GM18505 (cell line): Measurements from ENCODE around the gene BIRC5.
A peak's percentile ranks its signal among the peaks of the same experiment; 100 is the strongest.
"Not testable (repeated sequence)": the region's sequence is repeated elsewhere in the genome, so short reads cannot be mapped to it uniquely, and the experiment has no call there.

Experiments used
- ATAC-seq: cut with Tn5 transposase; IDR thresholded peaks from one replicate; pipeline ENCODE4 v1.9.1; 2021; ENCODE audit not compliant: unreplicated experiment
- POLR2A ChIP-seq: IDR thresholded peaks from 4 replicates; pipeline ENCODE4 v1.6.1; 2011; ENCODE audit warnings: borderline replicate concordance; ENCODE audit not compliant: insufficient read depth, insufficient read length; ENCODE audit errors: extremely low read depth

BIRC5 gene

DNA sequence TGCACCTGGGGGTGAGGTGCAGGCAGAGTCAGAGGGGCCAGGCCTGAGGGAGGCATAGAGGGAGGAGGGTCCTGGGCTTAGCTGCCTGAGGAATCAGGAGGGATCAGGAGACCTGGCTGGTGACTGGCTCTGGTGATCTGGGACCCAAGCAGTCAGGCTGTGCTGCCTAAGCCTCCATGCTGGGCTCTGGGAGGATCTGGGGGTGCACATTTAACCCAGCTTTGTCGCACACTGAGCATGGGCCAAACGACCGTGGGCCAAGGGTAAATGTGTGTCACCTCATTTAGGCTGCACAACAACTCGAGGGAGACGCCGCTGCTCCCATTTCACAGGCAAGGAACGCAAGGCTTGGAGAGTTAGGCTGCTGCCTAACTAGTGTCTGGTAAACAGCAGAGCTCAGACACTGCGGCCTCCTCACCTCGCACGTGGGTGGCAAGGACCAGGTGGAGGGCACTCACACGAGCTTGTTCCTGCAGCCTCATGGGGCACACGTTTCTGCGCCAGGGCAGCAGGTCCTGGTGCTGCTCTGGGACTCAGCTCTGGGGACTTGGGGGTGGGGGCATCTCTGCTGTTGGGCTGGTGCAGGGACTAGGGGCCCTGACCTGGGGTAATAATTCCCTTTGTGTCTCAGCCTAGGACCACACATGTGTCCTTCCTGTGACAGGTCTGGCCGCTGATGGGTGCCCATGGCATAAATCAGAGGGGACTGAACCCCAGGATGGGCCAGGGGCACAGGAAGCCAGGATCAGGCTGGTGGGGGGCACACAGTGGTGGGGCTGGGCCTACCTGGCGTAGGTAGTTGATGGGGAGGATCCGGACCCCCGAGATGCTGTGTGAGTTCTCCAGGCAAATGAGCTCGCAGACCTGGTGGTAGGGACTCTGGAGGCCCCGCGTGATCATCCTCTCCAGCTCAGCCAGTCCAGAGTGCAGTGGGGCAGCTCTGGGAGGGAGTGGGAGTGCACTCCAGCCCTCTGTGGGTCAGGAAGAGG is 36.1 kb downstream of the BIRC5 start:
- ATAC-seq: no peak
- no peak for TF ChIP-seq POLR2A

DNA sequence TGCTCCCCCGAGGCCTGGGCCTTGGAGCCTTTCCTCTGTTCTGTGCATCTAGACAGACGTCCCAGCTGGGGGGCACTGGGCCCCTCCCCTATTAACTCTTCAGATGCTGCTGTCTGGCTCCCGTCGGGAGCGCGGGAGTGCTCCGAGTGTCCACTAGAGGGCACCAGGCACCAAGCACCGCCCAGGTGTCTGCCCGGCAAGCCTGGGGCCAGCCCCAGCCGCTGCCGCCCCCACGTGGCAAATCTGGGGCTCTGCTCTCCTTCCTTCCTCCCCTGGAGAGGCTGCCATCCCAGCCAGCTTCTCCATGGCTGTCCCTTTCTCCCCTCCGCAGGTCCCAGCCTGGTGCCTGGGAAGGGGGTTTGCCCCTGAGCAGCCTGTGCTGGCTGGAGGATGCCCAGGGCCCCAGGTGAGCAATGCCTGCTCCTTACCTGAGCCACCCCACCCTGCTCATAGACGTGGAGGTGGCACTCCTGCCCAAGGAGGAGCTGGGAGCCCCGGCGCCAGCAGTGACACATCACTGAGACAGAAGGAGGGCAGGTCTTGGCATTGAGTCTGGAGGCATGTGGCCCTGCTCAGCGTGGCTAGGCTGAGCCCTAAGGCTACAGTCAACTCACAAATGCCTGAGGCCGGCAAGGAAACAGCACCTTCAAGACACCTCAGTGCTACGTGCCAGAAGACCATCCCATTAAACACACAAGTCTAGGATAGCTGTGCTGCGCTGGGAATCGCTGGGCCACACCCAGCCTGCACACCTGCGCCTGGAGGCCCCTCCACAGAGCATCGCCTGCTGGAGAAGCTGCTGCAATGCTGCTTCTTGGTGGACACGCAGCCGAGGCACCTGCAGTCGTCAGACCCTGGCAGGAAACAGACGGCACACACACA is 37.1 kb downstream of the BIRC5 start:
- peak; percentile 66 for ATAC-seq
- TF ChIP-seq POLR2A: no peak

DNA sequence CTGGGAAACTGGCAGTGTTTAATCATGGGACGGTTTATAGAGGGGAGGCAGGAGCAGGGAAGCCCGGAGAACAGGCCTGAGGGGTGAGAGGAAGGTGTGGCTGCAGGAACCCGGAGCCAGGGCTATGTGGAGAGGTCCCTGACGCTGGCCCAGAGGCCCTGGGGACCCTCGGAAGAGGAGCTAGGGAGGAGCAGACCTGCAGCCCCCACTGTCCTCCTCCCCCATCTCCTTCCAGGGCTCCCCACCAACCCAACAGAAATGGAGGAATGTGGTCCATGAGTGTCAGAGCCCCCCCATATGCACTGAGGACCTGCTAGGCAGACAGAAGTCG is 37.7 kb downstream of the BIRC5 start:
- TF ChIP-seq POLR2A: no peak
- ATAC-seq: no peak

DNA sequence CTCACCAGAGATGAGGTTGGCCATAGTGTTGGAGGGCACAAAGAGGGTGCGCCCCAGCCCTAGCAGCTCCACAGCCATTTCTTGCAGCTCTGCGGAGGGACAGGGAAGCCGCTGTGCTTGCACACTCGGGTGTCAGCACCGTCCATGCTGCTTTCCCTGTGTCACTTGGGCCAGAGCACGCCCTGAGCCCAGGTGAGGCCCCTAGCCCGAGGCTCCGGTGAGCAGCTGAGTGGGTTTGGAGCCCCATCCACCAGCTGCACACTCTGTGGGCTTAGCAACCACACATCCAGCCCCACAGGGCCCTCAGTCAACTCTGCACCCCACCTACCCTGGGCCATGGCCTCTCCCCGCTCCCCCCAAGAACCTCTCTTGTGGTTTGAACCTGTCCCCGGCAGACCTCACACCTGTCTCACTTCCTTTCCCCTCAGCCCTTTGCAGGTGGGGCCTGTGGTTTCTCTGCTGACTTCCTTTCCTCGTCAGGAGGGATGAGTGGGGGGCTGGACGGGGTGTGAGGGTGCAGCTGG is 38.1 kb downstream of the BIRC5 start:
- no peak for TF ChIP-seq POLR2A
- ATAC-seq: no peak

DNA sequence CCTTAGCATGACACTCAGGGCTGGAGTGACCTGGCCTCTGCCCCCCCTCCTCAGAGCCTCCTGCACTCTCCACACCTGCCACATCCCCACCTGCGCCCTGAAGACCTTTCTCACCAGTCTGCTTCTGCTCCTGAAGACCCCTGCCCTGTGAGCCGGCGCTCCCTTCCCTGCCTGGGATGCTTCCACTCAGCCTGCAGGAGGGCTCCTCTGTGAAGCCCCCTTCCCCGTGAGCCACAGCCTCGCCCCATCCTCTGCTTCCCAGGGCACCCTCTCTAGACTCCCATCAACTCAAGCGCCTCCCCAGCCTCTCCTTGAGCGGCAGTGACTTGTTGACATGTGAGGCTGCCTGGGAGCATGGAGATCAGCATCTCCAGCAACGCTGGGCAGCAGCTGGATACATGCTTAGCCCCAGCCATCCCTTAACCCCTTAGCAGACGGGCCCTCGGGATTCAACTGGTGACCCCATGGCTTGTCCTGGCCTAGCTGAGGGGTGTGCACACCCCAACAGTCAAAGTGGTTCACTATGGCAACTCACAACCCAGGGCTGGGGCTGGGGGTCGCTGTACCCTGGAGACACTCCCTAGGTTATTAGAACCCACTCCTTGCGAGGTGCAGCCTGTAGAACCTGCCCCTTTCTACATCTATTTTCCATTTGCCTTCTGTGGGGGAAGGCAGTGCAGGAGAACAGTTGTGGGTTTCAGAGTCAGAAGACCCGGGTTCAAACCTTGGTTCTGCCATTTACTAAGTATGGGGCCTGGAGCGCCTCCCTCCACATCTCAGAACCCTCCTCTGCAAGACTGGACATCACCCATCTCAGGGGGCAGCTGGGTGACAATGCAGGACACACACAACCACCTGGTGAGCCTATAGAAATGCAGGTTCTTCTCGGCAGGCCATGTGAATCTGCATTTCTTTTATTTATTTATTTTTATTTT is 38.9 kb downstream of the BIRC5 start:
- TF ChIP-seq POLR2A: no peak
- ATAC-seq: no peak

DNA sequence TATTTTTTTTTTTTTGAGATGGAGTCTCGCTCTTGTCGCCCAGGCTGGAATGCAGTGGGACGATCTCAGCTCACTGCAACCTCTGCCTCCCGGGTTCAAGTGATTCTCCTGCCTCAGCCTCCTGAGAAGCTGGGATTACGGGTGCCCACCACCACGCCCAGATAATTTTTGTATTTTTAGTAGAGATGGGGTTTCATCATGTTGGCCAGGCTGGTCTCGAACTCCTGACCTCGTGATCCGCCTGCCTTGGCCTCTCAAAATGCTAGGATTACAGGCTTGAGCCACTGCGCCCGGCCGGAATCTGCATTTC is 39.5 kb downstream of the BIRC5 start:
- not testable (repeated sequence) for ATAC-seq

DNA sequence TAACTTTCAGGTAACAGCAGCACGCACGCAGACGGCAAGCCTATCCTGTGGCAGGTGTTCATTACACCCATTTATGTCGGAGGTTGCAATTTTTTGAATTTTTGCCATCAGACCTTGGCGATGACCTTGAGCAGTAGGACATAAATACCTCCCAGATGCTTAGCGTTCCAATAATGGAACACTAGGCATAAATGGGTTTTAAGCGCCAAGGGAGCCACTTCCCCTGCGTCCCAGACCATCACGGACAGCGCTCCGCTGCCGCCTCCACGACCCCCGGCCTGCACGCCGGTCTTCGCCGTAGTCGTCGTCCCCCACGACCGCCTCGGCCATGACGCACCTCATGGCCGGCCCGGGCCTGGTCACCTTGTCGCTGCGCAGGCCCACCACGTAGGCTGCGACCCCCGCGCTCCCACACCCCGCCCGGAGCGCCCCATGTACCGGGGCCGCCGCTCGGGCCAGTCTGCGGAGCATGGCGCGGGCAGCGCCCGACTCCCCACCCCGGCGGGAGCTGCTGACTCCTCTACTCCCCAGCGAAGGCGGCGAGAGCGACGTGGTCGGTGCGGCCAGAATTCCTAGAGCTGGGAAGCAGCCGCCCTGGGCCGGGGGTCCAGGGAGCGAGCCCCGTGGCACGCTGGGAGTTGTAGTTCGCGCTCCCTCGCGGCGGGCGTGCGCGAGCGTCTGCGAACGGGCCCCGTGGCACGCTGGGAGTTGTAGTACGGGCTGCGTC is 40.1 kb downstream of the BIRC5 start:
- no peak for ATAC-seq
- TF ChIP-seq POLR2A: no peak

DNA sequence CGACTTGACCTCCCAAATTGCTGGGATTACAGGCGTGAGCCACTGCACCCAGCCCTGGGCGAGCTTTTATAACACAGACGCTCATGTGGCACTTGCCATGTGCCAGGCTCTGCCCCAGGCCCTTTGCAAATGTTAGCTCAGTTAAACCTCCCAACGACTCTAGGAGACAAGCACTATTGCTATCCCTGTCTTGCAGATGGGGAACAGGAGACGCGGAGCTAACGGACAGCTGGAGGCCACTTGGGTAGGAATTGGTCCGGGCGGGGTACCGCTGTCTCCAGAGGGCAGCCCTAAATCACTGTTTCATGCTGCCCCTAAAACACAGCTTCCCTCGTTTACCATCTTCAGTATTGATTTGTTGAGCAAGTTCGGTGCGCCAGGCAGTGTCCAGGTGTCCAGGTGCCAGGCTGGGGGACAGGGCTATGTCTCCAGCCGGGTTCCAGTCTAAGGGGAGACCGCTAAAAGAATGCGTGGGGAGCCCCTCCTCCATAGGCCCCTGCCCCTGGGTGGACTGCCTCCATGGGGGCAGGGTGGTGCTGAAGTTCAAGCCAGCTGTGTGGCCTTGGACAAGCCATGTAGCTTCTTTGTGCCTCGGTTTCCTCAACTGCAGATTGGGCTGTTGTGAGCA is 41.1 kb downstream of the BIRC5 start:
- ATAC-seq: no peak

DNA sequence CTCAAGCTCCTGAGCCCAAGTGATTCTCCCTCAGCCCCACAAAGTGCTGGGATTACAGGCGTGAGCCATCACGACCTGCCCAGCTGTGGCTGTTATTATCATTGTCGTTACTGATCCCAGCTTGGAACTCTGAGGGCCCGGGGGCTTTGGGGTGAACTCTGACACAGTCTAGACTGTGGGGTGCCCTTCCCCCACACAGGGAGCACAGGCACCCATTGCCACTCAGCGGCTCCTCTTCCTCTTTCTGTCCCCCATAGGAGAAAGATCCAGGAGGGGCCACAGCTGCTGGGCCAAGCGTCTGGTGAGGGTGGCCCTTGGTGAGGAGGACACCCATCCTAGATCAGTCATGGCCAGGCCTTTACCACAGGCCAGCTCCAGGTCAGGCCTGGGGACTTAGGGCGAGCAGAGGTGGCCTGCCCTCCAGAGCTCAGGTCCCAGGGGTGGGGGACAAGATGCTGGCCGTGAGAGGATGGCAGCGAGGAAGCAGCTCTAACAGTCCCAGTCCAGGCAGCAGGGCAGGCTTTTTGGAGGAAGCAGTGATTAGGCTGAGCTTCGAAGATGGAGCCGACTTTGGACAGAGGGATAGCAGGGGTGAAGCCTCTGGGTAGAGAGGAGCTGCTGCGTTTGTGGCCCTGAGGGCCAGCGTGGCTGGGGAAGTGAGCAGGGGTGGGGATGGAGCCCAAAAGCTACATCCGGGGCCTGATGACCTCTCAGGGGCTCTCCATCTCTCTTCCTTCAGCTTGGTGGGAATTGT is 42.1 kb downstream of the BIRC5 start:
- ATAC-seq: no peak
- TF ChIP-seq POLR2A: no peak

More for the DNA sequence above, 41.1 kb downstream of the BIRC5 start:
- TF ChIP-seq POLR2A: no peak

DNA sequence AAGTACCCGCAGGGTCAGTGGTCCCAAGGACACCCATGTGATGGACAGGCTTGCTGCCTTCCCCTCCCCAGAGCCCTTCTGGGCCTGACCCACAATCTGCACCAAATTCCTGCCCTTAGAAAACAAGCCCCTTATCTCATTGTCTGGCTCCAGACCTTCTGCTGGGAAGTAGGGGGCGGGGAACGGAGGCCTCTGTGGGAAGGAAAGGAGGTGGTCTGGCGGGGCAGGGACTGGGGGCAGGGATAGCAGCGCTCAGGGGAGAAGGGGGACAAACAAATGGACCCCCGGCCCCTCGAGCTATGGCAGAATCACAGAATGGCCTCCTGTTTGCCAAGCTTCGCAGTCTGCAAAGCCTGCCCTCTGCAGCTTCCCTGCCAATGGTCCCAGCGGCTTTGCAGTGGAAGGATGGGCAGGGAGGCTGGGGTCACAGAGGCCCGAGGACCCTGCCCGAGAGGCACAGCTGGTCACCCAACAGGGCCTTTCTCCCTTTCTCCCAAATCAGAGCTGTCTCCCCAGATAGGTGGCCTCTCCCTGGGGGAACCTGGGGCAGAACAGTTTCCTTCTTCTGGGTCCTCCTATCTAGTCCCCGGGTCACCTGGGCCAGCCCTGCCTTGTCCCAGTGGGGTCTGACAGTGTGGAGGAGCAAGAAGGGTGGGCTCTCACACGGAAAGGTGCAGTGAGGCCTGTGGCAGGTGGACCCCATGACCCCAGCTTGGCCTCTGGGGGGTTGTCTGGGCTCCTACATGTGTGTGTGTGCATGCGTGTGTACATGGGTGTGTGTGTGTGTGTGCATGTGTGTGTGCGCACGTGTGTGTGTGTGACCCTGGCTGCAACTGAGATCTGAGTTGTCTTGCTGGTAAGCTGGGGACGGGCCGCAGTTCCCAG is 42.9 kb downstream of the BIRC5 start:
- ATAC-seq: no peak
- TF ChIP-seq POLR2A: no peak
